Measurements from ENCODE around the gene HOXA5. TPM values are rescaled to one million over a fixed set of nuclear protein-coding genes. Genes with fewer than 3 reads are reported as not detected.

Gene HOXA5
- total RNA-seq, 1 experiment from 2014 or later: 7.5 TPM

DNA sequence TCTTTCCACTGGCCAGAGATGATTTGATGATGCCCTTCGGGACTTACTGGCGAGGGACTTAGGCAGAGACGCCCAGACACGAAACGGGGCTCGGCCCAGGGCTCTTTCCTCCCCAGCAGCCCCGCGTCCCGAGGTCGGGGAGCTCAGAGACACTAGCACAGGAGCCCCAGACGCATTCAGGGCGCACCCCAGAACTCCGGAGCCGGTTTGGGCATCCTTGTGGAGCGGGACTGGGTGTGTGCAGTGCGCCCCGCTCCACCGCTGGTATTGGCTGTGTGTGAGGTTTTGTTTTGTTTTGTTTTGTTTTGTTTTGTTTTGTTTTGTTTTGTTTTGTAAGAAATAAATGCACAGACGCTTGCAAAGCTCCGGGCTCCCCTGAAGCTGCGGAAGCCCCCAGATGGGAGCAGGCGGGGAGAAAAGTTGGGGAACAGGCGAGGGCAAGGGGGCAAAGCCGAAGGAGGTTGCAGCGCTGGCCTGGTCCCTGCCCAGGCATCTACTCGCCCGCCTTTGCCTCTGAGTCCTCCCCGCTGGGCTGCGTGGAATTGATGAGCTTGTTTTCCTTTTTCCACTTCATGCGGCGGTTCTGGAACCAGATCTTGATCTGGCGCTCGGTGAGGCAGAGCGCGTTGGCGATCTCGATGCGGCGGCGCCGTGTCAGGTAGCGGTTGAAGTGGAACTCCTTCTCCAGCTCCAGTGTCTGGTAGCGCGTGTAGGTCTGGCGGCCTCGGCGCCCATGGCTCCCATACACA, 1.9 kb upstream of the HOXA5 start:
- ATAC-seq (no peak), DNase-seq (no peak)
- Histone ChIP-seq H3K9ac (ENCODE audit: low read length) (no peak overlapping the region), H3K79me2 (ENCODE audit: low read length) (peaks cover 43% of the 10 kb centered on the region), H3K4me1 (ENCODE audit: insufficient read depth, low read length) (peaks cover 21% of the 10 kb centered on the region), H3K9me3 (ENCODE audit: low read length) (no peaks in the 10 kb centered on the region), H3K36me3 (ENCODE audit: low read depth, low read length) (peaks cover 13% of the 10 kb centered on the region; the same call in 1 of the 2 replicates), H3K4me3 (ENCODE audit: low read length) (no peak overlapping the region), H3K27me3 (ENCODE audit: low read length) (no peaks in the 10 kb centered on the region), H3K27ac (ENCODE audit: low read length) (no peak overlapping the region), H2AFZ (ENCODE audit: low read length) (no peak overlapping the region), H3K9me2 (replicated peaks; ENCODE audit: low read length) (no peaks in the 10 kb centered on the region), H3K4me2 (ENCODE audit: low read length) (no peak overlapping the region), H3F3A (ENCODE audit: low read length, unreplicated experiment) (no peaks in the 10 kb centered on the region), H4K20me1 (ENCODE audit: low read length) (no peaks in the 10 kb centered on the region)
- ChIA-PET POLR2A (ENCODE audit: unreplicated experiment) (no interaction called here), CTCF (no interaction called here)
- intact Hi-C loops (cut with micrococcal nuclease): no loop called here
- TF ChIP-seq EZH2phosphoT487 (IDR thresholded peaks at IDR 0.05; ENCODE audit: borderline replicate concordance, low read length) (no peak), CTCF (conservative IDR thresholded peaks at IDR 0.05; ENCODE audit: low read depth, low read length) (no peak), EZH2 (IDR thresholded peaks at IDR 0.05; ENCODE audit: low read length, unreplicated experiment) (no peak)
- BruUV-seq (replicated peaks): no TSS peak

DNA sequence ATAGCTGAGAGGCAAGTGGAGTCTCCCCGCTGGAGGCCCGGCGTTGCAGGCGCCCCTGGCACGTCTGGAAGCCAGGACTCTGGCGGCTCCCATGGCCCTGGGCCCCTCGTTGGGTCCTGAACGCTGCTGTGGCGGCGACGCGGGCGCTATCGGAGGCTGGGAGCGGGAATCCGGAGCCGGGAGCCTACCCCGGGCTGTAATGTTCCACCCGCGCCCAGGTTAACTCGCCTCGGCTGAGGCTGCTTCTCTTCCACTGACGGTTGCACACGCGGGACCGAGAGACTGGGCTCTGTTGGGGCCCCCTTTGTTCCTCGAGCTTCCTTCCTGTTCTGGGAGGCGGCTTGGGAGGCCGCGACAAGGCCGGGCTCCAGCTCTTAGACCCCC, 1.3 kb upstream of the HOXA5 start:
- Histone ChIP-seq H3K9ac (ENCODE audit: low read length) (no peak overlapping the region), H3K9me3 (ENCODE audit: low read length) (no peaks in the 10 kb centered on the region), H3K36me3 (ENCODE audit: low read depth, low read length) (peaks cover 13% of the 10 kb centered on the region; the same call in 1 of the 2 replicates), H4K20me1 (ENCODE audit: low read length) (no peaks in the 10 kb centered on the region), H3F3A (ENCODE audit: low read length, unreplicated experiment) (no peaks in the 10 kb centered on the region), H3K27me3 (ENCODE audit: low read length) (no peaks in the 10 kb centered on the region), H3K4me2 (ENCODE audit: low read length) (no peak overlapping the region), H3K79me2 (ENCODE audit: low read length) (peaks cover 37% of the 10 kb centered on the region), H3K27ac (ENCODE audit: low read length) (no peak overlapping the region), H2AFZ (ENCODE audit: low read length) (no peak overlapping the region), H3K4me3 (ENCODE audit: low read length) (no peak overlapping the region), H3K9me2 (replicated peaks; ENCODE audit: low read length) (no peaks in the 10 kb centered on the region), H3K4me1 (ENCODE audit: insufficient read depth, low read length) (peaks cover 21% of the 10 kb centered on the region)
- ChIA-PET CTCF (no interaction called here), POLR2A (ENCODE audit: unreplicated experiment) (no interaction called here)
- DNase-seq (no peak), ATAC-seq (no peak)
- BruUV-seq (replicated peaks): no TSS peak
- intact Hi-C loops (cut with micrococcal nuclease): no loop called here
- TF ChIP-seq EZH2phosphoT487 (IDR thresholded peaks at IDR 0.05; ENCODE audit: borderline replicate concordance, low read length) (no peak), CTCF (conservative IDR thresholded peaks at IDR 0.05; ENCODE audit: low read depth, low read length) (no peak), EZH2 (IDR thresholded peaks at IDR 0.05; ENCODE audit: low read length, unreplicated experiment) (no peak)

All from PC-3 (cell line).